GM12873 (cell line): Measurements from ENCODE around the gene TIMM17B.

Source experiments
- CTCF ChIP-seq: IDR thresholded peaks from 2 replicates; pipeline ENCODE4 v1.5.1; 2012; ENCODE audit warnings: low read depth, mild to moderate bottlenecking, moderate library complexity, low read length, control low read depth; ENCODE audit not compliant: insufficient read depth; ENCODE audit errors: missing control alignments

Gene TIMM17B

GRCh38 chrX:48891402-48892288 is 5.9 kb downstream of the TIMM17B start:
- TF ChIP-seq CTCF, result peak; percentile 44

GRCh38 chrX:48890934-48891401 is 6.6 kb downstream of the TIMM17B start:
- no peak for TF ChIP-seq CTCF

- no peak for TF ChIP-seq CTCF
Observed at GRCh38 chrX:48890296-48890925, 7.2 kb downstream of the TIMM17B start.

- TF ChIP-seq CTCF, result no peak
Observed at GRCh38 chrX:48883729-48884128, 13.8 kb downstream of the TIMM17B start.

- no peak for TF ChIP-seq CTCF
Observed at GRCh38 chrX:48864210-48864609, 33.4 kb downstream of the TIMM17B start.

- no peak for TF ChIP-seq CTCF
Observed at GRCh38 chrX:48854898-48855297, 42.7 kb downstream of the TIMM17B start.

GRCh38 chrX:48852857-48853256 is 44.7 kb downstream of the TIMM17B start:
- no peak for TF ChIP-seq CTCF
